OCI-LY1 (cell line): Measurements from ENCODE around the gene CCDC63.

Source experiments
- CTCF ChIP-seq: fragments of 200-600 bp; sonication (generic), shearing (Covaris generic); IDR thresholded peaks from 2 replicates; pipeline ENCODE4 v1.5.1; 2017; ENCODE audit warnings: mild to moderate bottlenecking, antibody characterized with exemption, low read length, moderate library complexity, mixed read lengths
- EZH2 ChIP-seq: fragments of 200-600 bp; sonication (generic), shearing (Covaris generic); IDR thresholded peaks from 2 replicates; pipeline ENCODE4 v1.8.0; 2017; ENCODE audit warnings: borderline replicate concordance, mixed run types, mild to moderate bottlenecking, antibody characterized with exemption, low read length, moderate library complexity, mixed read lengths

GRCh38 chr12:110919720-110920119 is 72.9 kb downstream of the CCDC63 start:
- TF ChIP-seq CTCF (no peak), EZH2 (no peak)
